Measurements from ENCODE around the gene ZNF425.
A peak's percentile ranks its signal among the peaks of the same experiment; 100 is the strongest.
"Not testable (repeated sequence)": the region's sequence is repeated elsewhere in the genome, so short reads cannot be mapped to it uniquely, and the experiment has no call there.

The ZNF425 gene

GRCh38 chr7:149125863-149126661 is at the start of gene ZNF425:
ZNF425 (minus strand) TSS chr7:149126324; CDS start chr7:149126213, 111 bp downstream.
- H3K27ac ChIP-seq, result peak within 1 kb of the TSS; percentile 97
- peak; percentile 65 for DNase-seq (ENCODE audit: low read depth, low spot score)

GRCh38 chr7:149175150-149175549 is 49.0 kb upstream of the ZNF425 start:
- DNase-seq (ENCODE audit: low read depth, low spot score), result no peak
- no peak overlapping the region for H3K27ac ChIP-seq

GRCh38 chr7:149172534-149172920 is 46.4 kb upstream of the ZNF425 start:
- peak overlapping the region; percentile 98 for H3K27ac ChIP-seq
- no peak for DNase-seq (ENCODE audit: low read depth, low spot score)

- peak overlapping the region; percentile 98 for H3K27ac ChIP-seq
- peak; percentile 72 for DNase-seq (ENCODE audit: low read depth, low spot score)
Measured at GRCh38 chr7:149171892-149172533, 45.9 kb upstream of the ZNF425 start.

GRCh38 chr7:149166630-149167352 is 40.7 kb upstream of the ZNF425 start:
- peak overlapping the region; percentile 48 for H3K27ac ChIP-seq
- no peak for DNase-seq (ENCODE audit: low read depth, low spot score)

GRCh38 chr7:149166142-149166541 is 40.0 kb upstream of the ZNF425 start:
- DNase-seq (ENCODE audit: low read depth, low spot score), result no peak
- H3K27ac ChIP-seq, result peak overlapping the region; percentile 48

- DNase-seq (ENCODE audit: low read depth, low spot score), result no peak
- peak overlapping the region; percentile 72 for H3K27ac ChIP-seq
Measured at GRCh38 chr7:149161241-149161848, 35.2 kb upstream of the ZNF425 start.

- no peak overlapping the region for H3K27ac ChIP-seq
- DNase-seq (ENCODE audit: low read depth, low spot score), result no peak
Measured at GRCh38 chr7:149156898-149157297, 30.8 kb upstream of the ZNF425 start.

GRCh38 chr7:149154056-149154455 is 27.9 kb upstream of the ZNF425 start:
- DNase-seq (ENCODE audit: low read depth, low spot score), result no peak
- no peak overlapping the region for H3K27ac ChIP-seq

- no peak for DNase-seq (ENCODE audit: low read depth, low spot score)
- no peak overlapping the region for H3K27ac ChIP-seq
Measured at GRCh38 chr7:149153346-149153745, 27.2 kb upstream of the ZNF425 start.

GRCh38 chr7:149150981-149151380 is 24.9 kb upstream of the ZNF425 start:
- no peak for DNase-seq (ENCODE audit: low read depth, low spot score)
- H3K27ac ChIP-seq, result peak overlapping the region; percentile 6

- no peak for DNase-seq (ENCODE audit: low read depth, low spot score)
- H3K27ac ChIP-seq, result peak overlapping the region; percentile 98
Measured at GRCh38 chr7:149147752-149148653, 21.9 kb upstream of the ZNF425 start.

- H3K27ac ChIP-seq, result peak within 1 kb of the TSS; percentile 98
- no peak for DNase-seq (ENCODE audit: low read depth, low spot score)
Measured at GRCh38 chr7:149147072-149147751, 21.1 kb upstream of the ZNF425 start, which contains the start of gene ZNF398. ZNF398 (plus strand) TSS chr7:149147453; CDS start chr7:149147743, 290 bp downstream.

- H3K27ac ChIP-seq, result peak overlapping the region; percentile 98
Measured at GRCh38 chr7:149145031-149145845, 19.1 kb upstream of the ZNF425 start.

GRCh38 chr7:149144436-149144922 is 18.4 kb upstream of the ZNF425 start:
- not testable (repeated sequence) for DNase-seq (ENCODE audit: low read depth, low spot score)
- H3K27ac ChIP-seq, result peak overlapping the region; percentile 98

More at GRCh38 chr7:149145031-149145845, 19.1 kb upstream of the ZNF425 start:
- peak; percentile 97 for DNase-seq (ENCODE audit: low read depth, low spot score)

GRCh38 chr7:149141893-149142292 is 15.8 kb upstream of the ZNF425 start:
- no peak for DNase-seq (ENCODE audit: low read depth, low spot score)
- no peak overlapping the region for H3K27ac ChIP-seq

- no peak overlapping the region for H3K27ac ChIP-seq
- no peak for DNase-seq (ENCODE audit: low read depth, low spot score)
Measured at GRCh38 chr7:149140831-149141230, 14.7 kb upstream of the ZNF425 start.

GRCh38 chr7:149136118-149136517 is 10.0 kb upstream of the ZNF425 start:
- no peak for DNase-seq (ENCODE audit: low read depth, low spot score)
- H3K27ac ChIP-seq, result no peak overlapping the region

Measured in epithelial cell of prostate (primary cell).